ENCODE data around the gene SFXN3.

SFXN3 gene

GRCh38 chr10:101000127-101000914, 30.7 kb upstream of the SFXN3 start:
- no peak for DNase-seq

GRCh38 chr10:101000915-101001658, 29.9 kb upstream of the SFXN3 start:
- no peak for DNase-seq

- no peak for DNase-seq
These were observed 29.4 kb upstream of the SFXN3 start for GRCh38 chr10:101001659-101002035.

GRCh38 chr10:101002456-101002855, 28.6 kb upstream of the SFXN3 start:
- DNase-seq, result no peak

- no peak for DNase-seq
These were observed 27.3 kb upstream of the SFXN3 start for GRCh38 chr10:101003639-101004206.

- DNase-seq, result no peak
These were observed 25.7 kb upstream of the SFXN3 start for GRCh38 chr10:101005361-101005760.

- no peak for DNase-seq
These were observed 25.0 kb upstream of the SFXN3 start for GRCh38 chr10:101005869-101006567.

- DNase-seq, result no peak
These were observed 24.4 kb upstream of the SFXN3 start for GRCh38 chr10:101006593-101007098.

GRCh38 chr10:101007099-101007711, 23.8 kb upstream of the SFXN3 start:
- no peak for DNase-seq

GRCh38 chr10:101007915-101008822, 22.9 kb upstream of the SFXN3 start:
- no peak for DNase-seq

- DNase-seq, result no peak
These were observed 22.1 kb upstream of the SFXN3 start for GRCh38 chr10:101008823-101009423.

GRCh38 chr10:101010329-101010728, 20.7 kb upstream of the SFXN3 start:
- no peak for DNase-seq

GRCh38 chr10:101011517-101012423, 19.3 kb upstream of the SFXN3 start:
- DNase-seq, result no peak

GRCh38 chr10:101012525-101013364, 18.3 kb upstream of the SFXN3 start:
- DNase-seq, result peak; percentile 87

- DNase-seq, result no peak
These were observed 17.6 kb upstream of the SFXN3 start for GRCh38 chr10:101013365-101013825.

GRCh38 chr10:101014230-101014884, 16.7 kb upstream of the SFXN3 start:
- peak; percentile 88 for DNase-seq

- DNase-seq, result peak; percentile 33
These were observed 16.0 kb upstream of the SFXN3 start for GRCh38 chr10:101014966-101015581.

GRCh38 chr10:101015582-101015973, 15.5 kb upstream of the SFXN3 start:
- DNase-seq, result no peak

All from activated CD4-positive, alpha-beta T cell treated with anti-CD3 and anti-CD28 coated beads for 48 hours (primary cell).